ENCODE results near the gene S1PR4. TPM values are rescaled to one million over a fixed set of nuclear protein-coding genes. Genes with fewer than 3 reads are reported as not detected.
"Not testable (repeated sequence)": the region's sequence is repeated elsewhere in the genome, so short reads cannot be mapped to it uniquely, and the experiment has no call there.

The S1PR4 gene
- total RNA-seq, 1 donor from 2014 or later = 5.0 TPM

DNA sequence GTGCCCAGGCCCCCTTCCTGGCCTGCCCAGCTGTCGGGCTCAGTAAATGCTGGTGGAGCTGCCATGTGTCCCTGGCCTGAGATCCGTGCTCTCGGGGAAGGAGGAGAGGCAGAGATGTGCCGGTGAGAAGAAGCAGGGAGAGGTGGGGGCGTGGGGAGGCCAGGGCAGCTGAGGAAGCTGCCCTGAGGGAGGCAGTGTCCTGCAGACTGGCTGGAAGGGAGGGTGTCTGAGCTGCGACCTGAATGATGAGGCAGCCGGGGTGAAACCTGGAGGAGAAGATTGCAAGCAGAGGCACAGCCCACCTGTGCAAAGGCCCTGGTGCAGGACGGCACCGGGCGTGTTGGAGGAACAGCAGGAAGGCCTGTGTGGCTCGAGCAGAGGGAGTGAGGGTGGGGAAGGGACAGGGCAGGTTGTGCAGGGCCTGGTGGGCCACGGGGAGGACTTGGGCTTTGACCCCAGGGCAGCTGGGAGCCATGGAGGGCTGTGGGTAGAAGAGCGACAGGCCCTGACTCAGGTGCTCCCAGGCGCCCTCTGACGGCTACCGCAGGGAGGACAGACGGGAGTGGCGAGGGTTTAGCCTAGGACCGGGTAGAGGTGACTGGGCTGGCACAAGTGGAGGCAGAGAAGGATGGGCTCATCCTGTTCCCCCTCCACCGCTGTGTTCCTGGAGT, 31.9 kb downstream of the S1PR4 start:
- DNase-seq (ENCODE audit: low spot score) = no peak

DNA sequence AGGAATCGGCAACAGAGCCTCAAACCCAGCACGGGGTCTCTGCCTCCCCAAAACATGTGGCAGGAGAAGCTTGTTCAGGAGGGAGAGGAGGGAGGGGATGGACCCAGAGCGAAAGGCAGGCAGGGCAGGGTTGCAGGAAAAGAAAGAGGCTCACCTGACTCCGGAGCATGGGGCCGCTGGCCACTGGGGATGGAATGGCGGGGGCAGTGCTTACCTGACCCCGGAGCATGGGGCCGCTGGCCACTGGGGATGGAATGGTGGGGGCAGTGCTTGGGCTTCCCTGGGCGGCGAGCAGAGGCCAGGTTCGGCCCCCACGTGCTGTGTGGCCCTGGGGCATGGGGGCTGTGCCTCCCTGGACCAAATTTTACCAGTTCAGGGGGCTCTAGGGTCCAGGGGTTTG, 32.6 kb downstream of the S1PR4 start:
- no peak for DNase-seq (ENCODE audit: low spot score)

DNA sequence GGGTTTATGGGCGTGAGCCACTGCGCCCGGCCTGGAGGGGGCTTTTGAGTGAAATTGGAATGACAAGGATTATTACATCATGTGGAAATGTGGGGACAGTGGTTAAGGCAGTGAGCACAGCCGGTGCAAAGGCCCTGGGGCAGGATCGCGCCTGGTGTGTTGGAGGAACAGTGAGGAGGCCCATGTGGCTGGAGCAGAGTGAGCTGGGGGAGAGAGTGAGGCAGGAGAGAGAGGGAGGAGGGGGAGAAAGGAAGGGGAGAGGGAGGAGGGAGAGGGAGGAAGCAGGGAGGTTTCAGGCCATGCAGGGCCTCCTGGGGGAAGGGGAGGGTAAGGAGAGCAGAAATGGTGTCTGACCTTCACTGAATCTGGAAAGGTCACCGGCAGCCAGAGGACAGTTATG, 34.6 kb downstream of the S1PR4 start:
- no peak for DNase-seq (ENCODE audit: low spot score)

DNA sequence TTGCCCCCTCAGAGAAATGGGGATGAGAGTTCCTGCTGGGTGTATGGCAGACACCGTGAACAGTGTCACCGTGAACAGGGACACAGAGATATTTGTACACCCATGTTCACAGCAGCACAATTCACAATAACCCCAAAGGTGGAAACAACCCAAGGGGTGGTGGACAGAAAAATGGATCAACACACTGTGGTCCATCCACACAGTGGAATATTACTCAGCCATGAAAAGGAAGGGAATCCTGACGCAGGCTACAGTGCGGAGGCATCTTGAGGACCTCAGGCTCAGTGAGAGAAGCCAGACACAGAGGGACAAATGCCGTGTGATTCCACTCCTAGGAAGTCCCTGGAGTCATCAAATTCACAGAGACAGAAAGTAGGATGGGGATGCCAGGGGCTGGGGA, 38.3 kb downstream of the S1PR4 start:
- no peak for DNase-seq (ENCODE audit: low spot score)

DNA sequence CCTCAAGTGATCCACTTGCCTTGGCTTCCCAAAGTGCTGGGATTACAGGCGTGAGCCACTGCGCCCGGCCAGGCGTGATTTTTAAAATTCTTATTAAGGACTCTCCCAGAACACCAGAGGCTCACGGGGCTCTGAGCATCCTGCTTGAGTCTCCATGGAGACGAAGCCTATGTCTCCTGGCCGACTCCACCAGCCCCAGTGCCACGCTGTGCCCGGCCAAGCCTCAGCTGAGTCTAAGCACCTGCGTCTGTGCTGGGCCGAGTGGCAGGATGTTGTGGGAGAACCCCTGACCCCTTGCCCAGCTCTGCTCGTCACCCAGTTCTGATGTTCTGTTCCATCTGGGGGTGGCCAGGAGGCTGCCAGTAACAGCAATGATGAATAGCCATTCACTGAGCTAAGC, 42.0 kb downstream of the S1PR4 start:
- DNase-seq (ENCODE audit: low spot score) = no peak

DNA sequence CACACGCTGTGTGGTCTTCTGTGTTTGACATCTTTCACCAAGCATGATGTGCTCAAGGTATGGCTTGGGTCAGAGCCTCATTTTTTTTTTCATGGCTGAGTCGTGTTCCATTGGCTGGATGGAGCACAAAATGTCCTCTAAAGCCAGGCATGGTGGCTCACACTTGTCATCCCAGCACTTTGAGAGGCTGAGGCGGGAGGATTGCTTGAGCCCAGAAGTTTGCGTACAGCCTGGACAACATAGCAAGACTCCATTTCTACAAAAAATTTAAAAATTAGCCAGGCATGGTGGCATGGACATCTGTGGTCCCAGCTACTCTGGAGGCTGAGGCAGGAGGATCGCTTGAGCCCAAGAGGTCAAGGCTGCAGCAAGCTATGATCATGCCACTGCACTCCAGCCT, 43.0 kb downstream of the S1PR4 start:
- not testable (repeated sequence) for DNase-seq (ENCODE audit: low spot score)

DNA sequence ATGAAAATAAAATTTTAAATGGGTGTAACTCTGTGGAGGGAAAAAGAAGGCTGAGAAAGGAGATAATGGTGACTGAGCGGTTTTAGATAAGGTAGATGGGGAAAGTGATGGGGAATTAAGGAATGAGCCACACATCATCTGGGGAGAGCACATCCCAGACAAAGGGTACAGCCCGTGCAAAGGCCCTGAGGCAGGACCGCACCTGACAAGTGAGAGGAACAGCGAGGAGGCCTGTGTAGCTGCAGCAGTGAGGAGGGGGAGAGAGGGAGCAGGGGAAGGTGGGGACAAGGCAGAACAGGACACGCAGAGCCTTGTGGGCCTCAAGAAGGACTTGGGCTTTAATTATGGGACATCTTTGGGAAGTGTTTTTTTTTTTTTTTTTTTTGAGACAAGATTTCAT, 44.1 kb downstream of the S1PR4 start:
- DNase-seq (ENCODE audit: low spot score) = no peak

DNA sequence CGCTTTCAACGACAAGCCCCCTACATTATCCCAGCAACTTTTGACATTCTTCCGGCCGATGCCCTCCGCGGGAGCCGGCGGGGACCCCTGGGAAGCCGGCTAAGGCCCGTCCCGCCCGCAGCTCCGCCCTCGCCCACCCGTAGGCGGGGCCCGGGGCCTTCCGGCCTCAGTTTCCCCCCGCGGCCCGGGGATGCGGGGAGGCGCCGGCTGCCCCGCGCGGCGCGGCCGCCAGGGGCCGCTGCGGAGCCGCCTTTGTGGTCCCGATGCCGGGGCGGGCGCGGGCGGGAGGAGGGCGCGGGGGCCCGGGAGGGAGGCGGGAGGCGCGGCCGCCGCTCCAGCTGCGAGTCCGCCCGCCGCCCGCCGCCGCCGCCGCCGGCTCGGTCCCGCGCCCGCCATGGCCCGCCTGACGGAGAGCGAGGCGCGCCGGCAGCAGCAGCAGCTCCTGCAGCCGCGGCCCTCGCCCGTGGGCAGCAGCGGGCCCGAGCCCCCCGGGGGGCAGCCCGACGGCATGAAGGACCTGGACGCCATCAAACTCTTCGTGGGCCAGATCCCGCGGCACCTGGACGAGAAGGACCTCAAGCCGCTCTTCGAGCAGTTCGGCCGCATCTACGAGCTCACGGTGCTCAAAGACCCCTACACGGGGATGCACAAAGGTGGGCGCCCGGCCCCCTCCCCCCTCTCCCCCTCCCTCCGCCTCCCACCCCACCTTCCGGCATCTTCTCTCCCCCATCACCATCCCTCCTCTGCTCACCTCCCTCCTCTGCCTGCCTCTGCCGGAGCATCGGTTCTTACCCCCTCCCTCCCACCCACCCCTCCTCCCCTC, 46.0 kb downstream of the S1PR4 start, which contains the start of gene CELF5:
Gene CELF5, plus strand, starts transcription at position 316 of the 823 bp plus-strand sequence. Its CDS starts 79 bp downstream, at position 395.
- DNase-seq (ENCODE audit: low spot score) = no peak

DNA sequence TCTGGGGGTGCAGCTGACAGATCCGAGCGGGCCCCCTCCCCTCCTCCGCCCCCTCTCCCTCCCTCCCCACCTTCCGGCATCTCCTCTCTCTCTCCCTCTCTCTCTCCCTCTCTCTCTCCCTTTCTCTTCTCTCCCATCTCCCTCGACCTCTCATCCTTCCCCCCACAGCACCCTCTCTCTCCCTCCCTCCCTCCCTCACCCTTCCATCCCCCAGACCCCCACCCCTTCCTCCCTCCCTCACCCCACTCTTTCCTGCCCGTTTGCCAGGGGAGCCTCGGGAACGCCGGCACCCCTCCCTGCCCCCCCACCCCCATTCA, 46.6 kb downstream of the S1PR4 start:
- DNase-seq (ENCODE audit: low spot score) = no peak

DNA sequence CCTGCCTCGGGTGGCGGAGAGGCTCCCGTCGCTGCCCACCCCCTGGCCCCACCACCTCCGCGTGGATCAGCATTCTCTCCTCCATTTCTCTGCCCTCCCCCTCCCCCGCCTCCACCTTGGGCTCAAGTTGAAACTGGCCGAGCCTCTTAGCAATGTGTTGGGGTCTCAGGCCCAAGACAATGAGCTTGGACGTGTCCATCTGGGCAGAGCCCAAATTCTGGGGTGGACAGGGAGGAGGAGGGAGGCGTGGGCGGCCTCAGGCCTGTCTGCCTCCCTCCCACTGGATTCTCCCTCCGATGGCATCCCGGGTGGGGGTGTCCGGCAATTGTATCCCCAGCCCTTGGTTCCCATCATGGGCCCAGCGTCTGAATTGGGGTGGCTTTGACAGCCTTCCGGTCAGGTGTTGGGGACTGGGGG, 47.1 kb downstream of the S1PR4 start:
- no peak for DNase-seq (ENCODE audit: low spot score)

DNA sequence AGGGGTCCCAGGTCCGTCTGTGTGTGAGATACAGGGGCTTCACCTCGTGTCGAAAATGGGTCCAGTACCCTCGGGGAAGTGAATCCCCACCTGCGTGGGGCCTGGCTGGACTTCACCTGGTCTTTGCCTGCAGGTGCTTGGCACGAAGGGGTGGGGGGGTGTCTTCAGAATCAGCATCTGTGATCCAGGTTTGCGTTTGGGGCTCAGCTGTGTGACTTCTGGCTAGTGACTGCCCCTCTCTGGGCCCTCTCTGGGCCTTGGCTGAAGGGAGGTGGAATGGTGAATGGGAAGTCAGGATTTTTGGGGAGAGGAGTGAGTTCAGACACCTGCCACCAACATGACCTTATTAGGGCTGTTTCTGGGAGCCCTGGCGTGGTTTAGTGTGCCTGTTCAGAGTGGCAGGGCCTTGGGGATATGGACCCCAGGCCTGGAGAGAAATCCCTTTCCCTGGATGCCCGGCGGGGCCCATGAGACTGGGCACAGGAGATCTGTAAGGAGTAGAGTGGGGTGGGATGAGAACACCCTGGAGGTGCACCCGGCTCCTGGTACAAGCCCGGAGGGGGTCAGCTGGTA, 48.6 kb downstream of the S1PR4 start:
- DNase-seq (ENCODE audit: low spot score) = no peak

DNA sequence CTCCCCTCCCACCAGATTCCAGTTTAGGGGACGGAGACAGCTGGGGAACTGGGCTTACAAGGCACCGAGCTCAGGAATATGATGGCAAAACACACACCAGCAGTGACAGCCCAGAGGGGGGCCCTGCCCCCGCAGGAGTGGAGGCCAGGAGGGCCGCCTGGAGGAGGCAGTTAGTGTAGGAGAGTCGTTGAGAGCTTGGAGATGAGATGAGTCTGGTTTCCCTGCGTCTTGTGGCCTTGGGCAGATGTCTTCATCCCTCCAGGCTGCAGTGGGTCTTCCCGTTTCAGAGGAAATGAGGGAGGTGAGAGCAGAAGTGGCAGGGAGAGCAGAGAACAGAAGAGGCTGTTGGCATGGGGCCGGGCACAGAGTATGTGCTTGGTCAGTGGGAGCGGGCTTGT, 50.8 kb downstream of the S1PR4 start:
- DNase-seq (ENCODE audit: low spot score) = no peak

Other genes starting within 250 kb of the S1PR4 start
- gene ZNF77, start 233.8 kb upstream of the S1PR4 start, total RNA-seq = 3.1 TPM
- gene TLE6, start 201.2 kb upstream of the S1PR4 start, total RNA-seq = 0.93 TPM
- 35.6 TPM for gene TLE2, start 149.5 kb upstream of the S1PR4 start, total RNA-seq
- gene TLE5, start 116.3 kb upstream of the S1PR4 start, total RNA-seq = 367 TPM
- 54.3 TPM for gene GNA11, start 84.4 kb upstream of the S1PR4 start, total RNA-seq
- 15.4 TPM for gene GNA15, start 42.7 kb upstream of the S1PR4 start, total RNA-seq
- 74.6 TPM for gene NCLN, start 7.2 kb downstream of the S1PR4 start, total RNA-seq
- not detected for gene CELF5, start 45.9 kb downstream of the S1PR4 start, total RNA-seq
- gene NFIC, start 187.8 kb downstream of the S1PR4 start, total RNA-seq = 207 TPM

All from mesenteric fat pad (tissue), 1 donor.